Prostate gland (tissue), 2 donors: Measurements from ENCODE around the gene EIF3F.

Experiments used
- CTCF ChIP-seq, 4 experiments: fragments of 200-600 bp in 2 of 4; fragments of 450-650 bp in 2 of 4; sonication (generic) in 2 of 4; IDR thresholded peaks; 1 replicate in 3 of 4; 2 replicates in 1 of 4; pipeline ENCODE4 v1.5.1; 2016 to 2019; ENCODE audit warnings: antibody characterized with exemption in 4 of 4, mild to moderate bottlenecking in 2 of 4, moderate library complexity in 2 of 4
- POLR2A ChIP-seq: fragments of 450-650 bp; IDR thresholded peaks from one replicate; pipeline ENCODE4 v1.6.1; 2016; ENCODE audit warnings: antibody characterized with exemption, mild to moderate bottlenecking
- POLR2AphosphoS5 ChIP-seq: sonication (generic); formaldehyde crosslinking; IDR thresholded peaks from one replicate; pipeline ENCODE4 v1.6.1; 2017; ENCODE audit warnings: antibody characterized with exemption

DNA sequence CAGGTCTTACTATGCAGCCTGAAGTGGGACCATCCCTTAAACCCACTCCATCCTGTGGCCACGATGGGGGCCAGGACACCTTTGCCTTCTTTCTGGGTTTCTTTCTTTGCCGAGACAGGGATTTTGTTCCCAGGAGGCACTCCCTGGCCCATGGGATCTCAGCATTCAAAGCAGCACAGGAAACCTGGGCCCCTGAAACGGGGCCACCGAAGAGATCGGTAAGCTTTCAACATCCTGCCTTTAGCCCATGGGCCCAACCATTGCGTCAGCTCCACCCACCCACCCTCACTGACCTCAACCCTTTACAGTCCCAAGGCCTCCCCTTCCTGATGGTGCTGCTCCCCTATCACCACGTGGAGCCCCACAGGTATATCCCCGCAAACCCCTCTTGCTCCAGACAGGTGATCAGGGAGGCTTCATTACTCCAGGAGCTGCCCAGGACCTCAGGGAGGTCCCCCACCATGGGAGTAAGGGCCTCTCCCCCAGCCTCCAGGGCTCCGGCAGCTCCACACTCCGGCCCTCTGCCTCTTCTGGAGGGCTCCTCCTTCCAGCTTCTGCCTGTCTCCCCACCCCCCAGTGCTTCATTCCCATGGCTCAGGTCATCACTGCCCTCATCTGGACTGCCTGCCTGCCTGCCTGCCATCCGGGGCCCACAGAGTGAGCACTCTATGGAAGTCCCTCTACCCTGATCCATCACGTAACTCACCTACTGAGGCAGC is 51.8 kb downstream of the EIF3F start:
- TF ChIP-seq CTCF (IDR thresholded peaks at IDR 0.05): no peak
- TF ChIP-seq POLR2AphosphoS5: no peak
- TF ChIP-seq POLR2A: no peak
